Keratinocyte (primary cell): ENCODE results near the gene GPR137B. TPM values are rescaled to one million over a fixed set of nuclear protein-coding genes. Genes with fewer than 3 reads are reported as not detected.

ENCODE experiments used
- DNase-seq: peaks from one replicate; pipeline ENCODE4 v3.0.0-alpha.2; 2011; ENCODE audit warnings: low read depth, missing footprints, low spot score
- FAIRE-seq: peaks from 2 replicates; lab custom pipeline; 2011; peaks lifted over from hg19 to GRCh38; lab: Jason Lieb, UNC
- H2AFZ ChIP-seq: 2 replicates; pipeline ENCODE4 v1.6.0; 2012; ENCODE audit warnings: low read length, control low read depth, inconsistent platforms; ENCODE audit not compliant: control insufficient read depth
- H3K27ac ChIP-seq: 2 replicates; pipeline ENCODE4 v1.5.1; 2011; ENCODE audit warnings: low read length; ENCODE audit not compliant: control insufficient read depth, insufficient read depth
- H3K27me3 ChIP-seq: 3 replicates; pipeline ENCODE4 v1.6.0; 2011; ENCODE audit warnings: low read length; ENCODE audit not compliant: control insufficient read depth, insufficient read depth; ENCODE audit errors: extremely low read depth
- H3K36me3 ChIP-seq, 2 experiments: 2 replicates in 1 of 2; 3 replicates in 1 of 2; pipeline ENCODE4 v1.5.1; 2011; ENCODE audit warnings: low read length in 2 of 2, mild to moderate bottlenecking in 1 of 2; ENCODE audit not compliant: control insufficient read depth in 2 of 2, insufficient read depth in 2 of 2; ENCODE audit errors: extremely low read depth in 1 of 2
- H3K4me1 ChIP-seq: 3 replicates; pipeline ENCODE4 v1.5.1; 2011; ENCODE audit warnings: low read length; ENCODE audit not compliant: control insufficient read depth, insufficient read depth; ENCODE audit errors: extremely low read depth
- H3K4me2 ChIP-seq: 3 replicates; pipeline ENCODE4 v1.6.0; 2011; ENCODE audit warnings: low read depth, low read length; ENCODE audit not compliant: control insufficient read depth, insufficient read depth; ENCODE audit errors: extremely low read depth
- H3K4me3 ChIP-seq, 3 experiments: fragments of 200-600 bp in 1 of 3; sonication (generic) in 1 of 3; 2 replicates in 2 of 3; 3 replicates in 1 of 3; pipeline ENCODE4 v1.5.1; 2011 to 2016; ENCODE audit warnings: low read length in 3 of 3, mild to moderate bottlenecking in 3 of 3, control low read depth in 2 of 3, inconsistent platforms in 1 of 3, low read depth in 1 of 3, mixed read lengths in 1 of 3, mixed run types in 1 of 3, moderate library complexity in 1 of 3; ENCODE audit not compliant: control insufficient read depth in 2 of 3, insufficient read depth in 2 of 3; ENCODE audit errors: extremely low read depth in 1 of 3
- H3K79me2 ChIP-seq: 2 replicates; pipeline ENCODE4 v1.6.0; 2012; ENCODE audit warnings: low read length; ENCODE audit not compliant: control insufficient read depth, insufficient read depth
- H3K9ac ChIP-seq: 3 replicates; pipeline ENCODE4 v1.6.0; 2011; ENCODE audit warnings: low read length; ENCODE audit not compliant: control insufficient read depth, insufficient read depth; ENCODE audit errors: extremely low read depth
- H3K9me1 ChIP-seq: 3 replicates; pipeline ENCODE4 v1.6.0; 2011; ENCODE audit warnings: low read length; ENCODE audit not compliant: control insufficient read depth, insufficient read depth; ENCODE audit errors: extremely low read depth
- H3K9me3 ChIP-seq: 2 replicates; pipeline ENCODE4 v1.5.1; 2012; ENCODE audit warnings: low read depth, low read length; ENCODE audit not compliant: control insufficient read depth
- H4K20me1 ChIP-seq: 3 replicates; pipeline ENCODE4 v1.6.0; 2011; ENCODE audit warnings: low read length; ENCODE audit not compliant: control insufficient read depth, insufficient read depth; ENCODE audit errors: extremely low read depth
- CTCF ChIP-seq, 3 experiments: IDR thresholded peaks in 1 of 3; conservative IDR thresholded peaks in 1 of 3; optimal IDR thresholded peaks in 1 of 3; 2 replicates in 2 of 3; 3 replicates in 1 of 3; pipeline versions ENCODE3 to v1.5.1; 2011; ENCODE audit warnings: low read length in 3 of 3, mild to moderate bottlenecking in 3 of 3, moderate library complexity in 2 of 3, control low read depth in 1 of 3, inconsistent platforms in 1 of 3; ENCODE audit not compliant: insufficient read depth in 2 of 3; ENCODE audit errors: extremely low read depth in 1 of 3
- EZH2 ChIP-seq: IDR thresholded peaks from one replicate; pipeline ENCODE4 v1.6.1; 2012; ENCODE audit warnings: inconsistent platforms, mild to moderate bottlenecking, low read length, moderate library complexity
- dilution Hi-C: fragments of 300-500 bp; cut with MboI; formaldehyde crosslinking; loops from one replicate; pipeline ENCODE4 v1.7.0; 2020; ENCODE audit warnings: low sequenced_read_pairs; ENCODE audit not compliant: extremely low pct_ligation_motif_present
- polyA plus RNA-seq, 5 experiments: library from polyadenylated mRNA; depleted of rRNA in 3 of 5; stranded (reverse) in 3 of 5; stranded (forward) in 1 of 5; unstranded in 1 of 5; fragments of >200 nt; gene quantifications; 1 replicate in 1 of 5; 2 replicates in 3 of 5; 3 replicates in 1 of 5; pipeline versions ENCODE4 v1.2.1 to v1.2.3, GENCODE V29; 2011 to 2012; ENCODE audit warnings: missing spikeins in 2 of 5, low read depth in 1 of 5, low replicate concordance in 1 of 5

The GPR137B gene
- polyA plus RNA-seq, 1 donor (not counting 4 experiments of a cell fraction or from before 2014, with no cell fraction given), result 7.1 TPM

- H3K4me3 ChIP-seq, result no peak overlapping the region
- dilution Hi-C loops, result no loop called here
- TF ChIP-seq EZH2, result no peak
- TF ChIP-seq CTCF (optimal IDR thresholded peaks at IDR 0.05 in 1 of 3, IDR thresholded peaks at IDR 0.05 in 1 of 3, conservative IDR thresholded peaks at IDR 0.05 in 1 of 3; ENCODE audit: extremely low read depth in 1 of 3, insufficient read depth in 2 of 3, low read length in 3 of 3), result no peak
- H3K4me1 ChIP-seq, result no peaks in the 10 kb centered on the region
- no peak for FAIRE-seq
- no peaks in the 10 kb centered on the region for H3K79me2 ChIP-seq
- H4K20me1 ChIP-seq, result no peaks in the 10 kb centered on the region
- H3K9me3 ChIP-seq, result peaks cover 1% of the 10 kb centered on the region
- no peak overlapping the region for H3K9ac ChIP-seq
- no peaks in the 10 kb centered on the region for H3K9me1 ChIP-seq
- no peak overlapping the region for H2AFZ ChIP-seq
- no peak overlapping the region for H3K4me2 ChIP-seq
- no peak for DNase-seq
- no peaks in the 10 kb centered on the region for H3K27me3 ChIP-seq
- no peak overlapping the region for H3K27ac ChIP-seq
- H3K36me3 ChIP-seq, result no peaks in the 10 kb centered on the region
Measured at GRCh38 chr1:236155841-236156503, 13.6 kb downstream of the GPR137B start.

- Histone ChIP-seq H3K9me3 (peaks cover 6% of the 10 kb centered on the region), H3K4me2 (no peak overlapping the region), H3K36me3 (no peaks in the 10 kb centered on the region), H3K4me3 (no peak overlapping the region), H3K9me1 (no peaks in the 10 kb centered on the region), H3K9ac (no peak overlapping the region), H3K4me1 (no peaks in the 10 kb centered on the region), H3K79me2 (no peaks in the 10 kb centered on the region), H2AFZ (no peak overlapping the region), H3K27me3 (no peaks in the 10 kb centered on the region), H3K27ac (no peak overlapping the region), H4K20me1 (no peaks in the 10 kb centered on the region)
- dilution Hi-C loops, result no loop called here
- FAIRE-seq (no peak), DNase-seq (no peak)
- no peak for TF ChIP-seq CTCF (optimal IDR thresholded peaks at IDR 0.05 in 1 of 3, IDR thresholded peaks at IDR 0.05 in 1 of 3, conservative IDR thresholded peaks at IDR 0.05 in 1 of 3; ENCODE audit: extremely low read depth in 1 of 3, insufficient read depth in 2 of 3, low read length in 3 of 3)
- TF ChIP-seq EZH2, result no peak
Measured at GRCh38 chr1:236156512-236157208, 14.3 kb downstream of the GPR137B start.
